ENCODE measurements around the gene PNKD. TPM values are rescaled to one million over a fixed set of nuclear protein-coding genes. Genes with fewer than 3 reads are reported as not detected.

Gene PNKD, protein sequence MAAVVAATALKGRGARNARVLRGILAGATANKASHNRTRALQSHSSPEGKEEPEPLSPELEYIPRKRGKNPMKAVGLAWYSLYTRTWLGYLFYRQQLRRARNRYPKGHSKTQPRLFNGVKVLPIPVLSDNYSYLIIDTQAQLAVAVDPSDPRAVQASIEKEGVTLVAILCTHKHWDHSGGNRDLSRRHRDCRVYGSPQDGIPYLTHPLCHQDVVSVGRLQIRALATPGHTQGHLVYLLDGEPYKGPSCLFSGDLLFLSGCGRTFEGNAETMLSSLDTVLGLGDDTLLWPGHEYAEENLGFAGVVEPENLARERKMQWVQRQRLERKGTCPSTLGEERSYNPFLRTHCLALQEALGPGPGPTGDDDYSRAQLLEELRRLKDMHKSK
- total RNA-seq (2022; extraction: Qiagen RNA extraction; ENCODE audit: low read depth): 56.2 to 69.7 TPM (median 65.2 TPM) in 5 replicates

DNA sequence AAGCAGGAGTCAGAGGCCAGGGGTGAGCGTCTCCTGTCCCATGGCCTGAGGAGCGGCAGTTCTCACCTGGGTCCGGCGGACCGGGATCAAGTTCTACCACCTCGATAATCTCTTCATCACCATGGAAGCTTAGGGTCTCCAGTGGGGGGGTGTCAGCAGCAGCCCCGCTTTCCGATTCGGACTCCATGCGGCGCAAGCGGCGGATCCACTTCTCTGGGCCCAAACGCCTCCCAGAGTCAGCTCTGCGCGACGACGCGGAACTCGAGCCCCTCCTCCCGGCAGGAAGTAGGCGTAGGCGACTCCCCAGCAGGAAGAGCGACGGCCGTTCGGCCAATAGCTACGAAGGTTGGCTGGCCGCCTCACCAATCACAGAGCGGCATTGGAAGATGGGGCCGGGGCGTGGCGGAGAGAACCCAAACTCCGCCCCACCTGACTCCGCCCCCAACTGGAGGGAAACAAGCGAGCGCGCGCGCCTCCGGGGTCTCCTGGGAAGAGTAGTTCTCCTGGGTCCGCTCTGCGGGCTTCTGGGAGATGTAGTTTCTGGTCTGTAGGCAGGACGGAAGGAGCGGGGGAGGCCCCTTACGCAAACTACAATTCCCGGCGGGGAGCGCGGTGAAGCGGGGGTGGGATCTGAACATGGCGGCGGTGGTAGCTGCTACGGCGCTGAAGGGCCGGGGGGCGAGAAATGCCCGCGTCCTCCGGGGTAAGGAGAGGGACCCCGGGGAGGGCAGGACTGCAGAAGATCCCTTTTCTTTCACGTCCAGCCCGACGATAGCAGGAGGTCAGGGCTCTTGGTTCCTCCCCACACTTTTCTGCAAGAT is at the start of gene PNKD, which contains the start of gene AAMP:
PNKD (plus strand) TSS at position 620 of the 821 bp plus-strand sequence; CDS start at position 637, 17 bp downstream.
AAMP (minus strand) TSS at position 238 of the 821 bp plus-strand sequence; CDS start at position 187, 51 bp downstream.

GRCh38 chr2:218260742-218261422 is 9.4 kb upstream of the PNKD start, which contains the start of gene GPBAR1:
Gene GPBAR1, plus strand, starts transcription at chr2:218261015. Its CDS starts 1,710 bp downstream, at chr2:218262725.

DNA sequence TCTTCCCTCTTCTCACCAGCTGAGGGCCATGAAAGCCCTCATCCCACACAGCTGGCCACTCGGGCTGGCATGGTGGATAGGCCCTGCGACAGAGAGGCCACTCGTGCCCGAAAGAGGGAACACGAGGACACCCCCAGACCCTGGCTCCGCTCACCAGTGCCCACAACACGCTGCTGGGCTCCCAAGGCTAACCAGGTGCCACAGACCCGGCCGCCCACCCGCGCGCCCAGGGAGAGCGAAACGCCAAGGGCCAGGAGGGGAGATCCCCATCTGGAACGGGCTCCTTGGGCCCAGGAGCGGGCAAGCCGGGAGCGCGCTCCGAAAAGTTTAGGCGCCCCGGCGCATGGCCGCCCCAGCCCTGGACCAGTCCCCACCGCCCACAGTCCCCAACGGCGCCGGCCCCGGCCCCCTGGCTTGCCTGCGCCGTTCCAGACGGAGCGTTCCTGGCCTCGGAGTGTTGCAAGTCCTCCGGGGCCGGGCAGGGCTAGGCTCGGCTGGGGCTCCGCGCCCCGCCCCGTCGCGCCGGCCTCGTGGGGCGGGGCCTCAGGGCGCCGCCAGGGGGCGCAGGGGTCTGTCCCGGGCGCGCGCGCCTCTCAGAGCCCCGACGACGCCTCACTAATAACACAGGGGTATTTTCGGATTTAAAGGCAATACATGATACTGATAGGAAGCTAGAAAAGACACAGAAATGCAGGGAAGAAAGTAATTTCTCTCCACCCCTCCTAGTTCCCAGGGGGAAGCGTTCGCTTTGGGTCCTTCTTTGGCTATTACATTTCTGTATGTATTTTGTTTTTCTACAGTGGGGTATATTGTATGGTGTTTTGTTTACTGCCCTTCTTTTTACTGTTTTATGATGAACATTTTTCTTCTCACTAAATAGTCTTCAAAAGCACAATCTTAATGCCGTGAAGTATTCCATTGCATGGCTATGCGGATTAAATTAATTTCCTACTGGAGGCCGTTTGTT is 22.0 kb downstream of the PNKD start, which contains the start of gene TMBIM1:
TMBIM1 (minus strand) TSS at position 456 of the 967 bp plus-strand sequence. CDS start 10,362 bp downstream, outside the sequence.

GRCh38 chr2:218381916-218382366 is 111.6 kb downstream of the PNKD start, which contains the start of gene SLC11A1:
Gene SLC11A1, plus strand, starts transcription at chr2:218382273. Its CDS starts 96 bp downstream, at chr2:218382369.

Other genes with a start within 250 kb of the PNKD start
- not detected in 5 replicates for gene RUFY4, start 201.3 kb upstream of the PNKD start, total RNA-seq (2022; extraction: Qiagen RNA extraction; ENCODE audit: low read depth)
- not detected in 5 replicates for gene CXCR2, start 144.5 kb upstream of the PNKD start, total RNA-seq (2022; extraction: Qiagen RNA extraction; ENCODE audit: low read depth)
- gene CXCR1, start 103.6 kb upstream of the PNKD start, total RNA-seq (2022; extraction: Qiagen RNA extraction; ENCODE audit: low read depth): not detected in 5 replicates
- 277 to 304 TPM (median 293 TPM) in 5 replicates for gene ARPC2, start 53.3 kb upstream of the PNKD start, total RNA-seq (2022; extraction: Qiagen RNA extraction; ENCODE audit: low read depth)
- gene GPBAR1, start 9.5 kb upstream of the PNKD start, total RNA-seq (2022; extraction: Qiagen RNA extraction; ENCODE audit: low read depth): 0.07 to 0.17 TPM (median 0.15 TPM) in 5 replicates
- gene AAMP, start 382 bp upstream of the PNKD start, total RNA-seq (2022; extraction: Qiagen RNA extraction; ENCODE audit: low read depth): 122 to 183 TPM (median 123 TPM) in 5 replicates
- gene TMBIM1, start 22.0 kb downstream of the PNKD start, total RNA-seq (2022; extraction: Qiagen RNA extraction; ENCODE audit: low read depth): 109 to 131 TPM (median 123 TPM) in 5 replicates
- gene CATIP, start 86.3 kb downstream of the PNKD start, total RNA-seq (2022; extraction: Qiagen RNA extraction; ENCODE audit: low read depth): 0.09 TPM in 2 of 5 replicates, not detected in the others
- 0.24 to 0.63 TPM (median 0.35 TPM) in 5 replicates for gene SLC11A1, start 111.8 kb downstream of the PNKD start, total RNA-seq (2022; extraction: Qiagen RNA extraction; ENCODE audit: low read depth)
- 58.9 to 77.3 TPM (median 73.4 TPM) in 5 replicates for gene CTDSP1, start 129.3 kb downstream of the PNKD start, total RNA-seq (2022; extraction: Qiagen RNA extraction; ENCODE audit: low read depth)
- 0.10 to 0.95 TPM (median 0.36 TPM) in 5 replicates for gene VIL1, start 148.6 kb downstream of the PNKD start, total RNA-seq (2022; extraction: Qiagen RNA extraction; ENCODE audit: low read depth)